Measurements from ENCODE around the gene ILDR2.
"Not testable (repeated sequence)": the region's sequence is repeated elsewhere in the genome, so short reads cannot be mapped to it uniquely, and the experiment has no call there.

ILDR2 gene

GRCh38 chr1:166882893-166883292 lies 92.4 kb downstream of the ILDR2 start:
- no peak for DNase-seq

DNA sequence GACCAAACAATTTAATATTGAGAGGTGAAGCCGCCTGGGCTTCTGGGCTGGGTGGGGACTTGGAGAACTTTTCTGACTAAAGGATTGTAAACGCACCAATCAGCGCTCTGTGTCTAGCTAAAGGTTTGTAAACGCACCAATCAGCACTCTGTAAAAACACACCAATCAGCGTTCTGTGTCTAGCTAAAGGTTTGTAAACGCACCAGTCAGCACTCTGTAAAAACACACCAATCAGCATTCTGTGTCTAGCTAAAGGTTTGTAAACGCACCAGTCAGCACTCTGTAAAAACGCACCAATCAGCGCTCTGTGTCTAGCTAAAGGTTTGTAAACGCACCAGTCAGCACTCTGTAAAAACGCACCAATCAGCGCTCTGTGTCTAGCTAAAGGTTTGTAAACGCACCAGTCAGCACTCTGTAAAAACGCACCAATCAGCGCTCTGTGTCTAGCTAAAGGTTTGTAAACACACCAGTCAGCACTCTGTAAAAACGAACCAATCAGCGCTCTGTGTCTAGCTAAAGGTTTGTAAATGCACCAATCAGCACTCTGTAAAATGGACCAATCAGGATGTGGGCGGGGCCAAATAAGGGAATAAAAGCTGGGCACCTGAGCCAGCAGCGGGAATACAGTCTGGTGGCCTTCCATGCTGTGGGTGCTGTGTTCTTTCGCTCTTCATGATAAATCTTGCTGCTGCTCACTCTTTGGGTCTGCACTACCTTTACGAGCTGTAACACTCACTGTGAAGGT lies 97.0 kb downstream of the ILDR2 start:
- not testable (repeated sequence) for DNase-seq

DNA sequence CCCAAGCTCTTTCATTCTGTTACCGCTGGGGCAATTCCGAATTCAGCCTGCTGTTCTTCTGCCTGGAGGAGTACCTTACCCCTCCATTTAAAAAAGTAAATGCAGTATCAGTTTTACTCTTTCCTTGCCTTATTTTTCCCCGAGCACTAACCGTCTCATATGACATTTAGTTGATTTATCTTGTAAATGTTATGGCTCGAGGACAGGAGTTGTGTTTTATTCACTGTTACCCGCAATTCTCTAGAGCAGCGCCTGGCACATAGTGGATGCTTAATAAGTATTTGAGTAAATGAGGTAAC lies 98.9 kb downstream of the ILDR2 start:
- DNase-seq = no peak

- peak; percentile 99 for DNase-seq
These were observed 99.4 kb downstream of the ILDR2 start, which contains the start of gene TADA1 for GRCh38 chr1:166875734-166876539. TSS of gene TADA1 (minus strand) at chr1:166876264. CDS start at chr1:166876233, 31 bp downstream.

DNA sequence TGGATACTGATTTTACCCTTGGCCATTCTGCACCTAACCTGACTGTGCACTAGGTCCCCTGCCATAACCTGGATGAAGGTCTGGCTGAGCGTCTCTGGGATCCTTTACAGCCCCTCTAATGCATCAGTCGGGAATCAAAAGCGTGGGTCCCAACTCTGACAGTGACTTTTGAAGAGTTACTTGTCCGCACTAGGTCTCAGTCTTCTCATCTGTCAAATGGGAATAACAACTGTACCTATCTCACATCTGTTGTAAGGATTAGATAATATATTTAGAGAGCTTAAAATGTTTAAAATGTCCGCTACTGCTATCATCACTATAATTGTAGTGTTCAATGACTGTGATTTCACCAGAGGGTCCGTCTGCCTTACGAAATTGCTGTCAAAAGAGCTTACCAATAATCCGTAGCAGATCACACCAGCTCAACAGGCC lies 100.0 kb downstream of the ILDR2 start:
- DNase-seq = no peak

DNA sequence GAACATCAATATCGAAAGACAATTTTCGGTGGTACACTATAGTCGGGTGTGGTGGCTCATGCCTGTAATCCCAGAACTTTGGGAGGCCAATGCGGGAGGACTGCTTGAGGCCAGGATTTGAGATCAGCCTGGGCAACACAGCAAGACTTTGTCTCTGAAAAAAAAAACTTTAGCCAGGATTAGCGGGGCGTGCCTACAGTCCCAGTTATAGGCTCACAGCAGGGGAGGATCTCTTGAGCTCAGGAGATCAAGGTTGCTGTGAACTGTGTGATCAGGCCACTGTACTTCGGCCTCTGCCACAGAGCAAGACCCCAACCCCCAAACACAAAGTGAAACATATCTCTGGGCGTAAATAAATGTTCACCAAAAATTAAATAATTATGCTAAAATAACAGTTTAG lies 100.9 kb downstream of the ILDR2 start:
- DNase-seq = no peak

- DNase-seq = no peak
These were observed 104.8 kb downstream of the ILDR2 start for GRCh38 chr1:166870584-166870983.

- DNase-seq = no peak
These were observed 105.8 kb downstream of the ILDR2 start for GRCh38 chr1:166869318-166870099.

DNA sequence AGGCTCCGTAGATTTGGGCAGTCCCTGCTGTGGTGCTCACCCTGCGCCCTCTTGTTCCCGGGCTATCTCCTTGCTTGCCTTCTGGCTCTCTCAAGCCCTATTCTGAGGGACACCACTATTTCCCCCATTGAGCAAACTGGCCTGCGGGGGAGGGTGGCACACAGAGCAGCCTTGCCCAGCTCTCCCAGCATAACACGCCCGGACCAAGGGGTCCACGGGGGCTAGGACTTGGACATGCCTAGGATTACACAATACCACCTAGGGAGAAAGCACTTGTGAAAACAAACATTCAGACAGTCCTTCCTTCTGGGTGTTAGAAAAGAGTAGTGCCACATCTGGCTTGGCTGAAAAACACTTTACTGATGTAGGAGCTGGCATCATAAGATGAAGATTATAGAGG lies 106.7 kb downstream of the ILDR2 start:
- DNase-seq = no peak

- no peak for DNase-seq
These were observed 109.4 kb downstream of the ILDR2 start for GRCh38 chr1:166865926-166866325.

- DNase-seq = no peak
These were observed 115.7 kb downstream of the ILDR2 start for GRCh38 chr1:166859597-166859996.

- no peak for DNase-seq
These were observed 116.5 kb downstream of the ILDR2 start for GRCh38 chr1:166858726-166859419.

Data from COR-L47 (cell line).